CD14-positive monocyte (primary cell): ENCODE results near the gene KIAA1614. TPM values are rescaled to one million over a fixed set of nuclear protein-coding genes. Genes with fewer than 3 reads are reported as not detected.

Experiments
- DNase-seq, 3 donors: peaks; one replicate each; pipeline ENCODE4 v3.0.0-alpha.2; 2011 to 2022
- H2AFZ ChIP-seq: 2 replicates; pipeline ENCODE4 v1.6.0; 2012; ENCODE audit warnings: mild to moderate bottlenecking, low read depth, low read length, inconsistent platforms; ENCODE audit not compliant: insufficient read depth, poor library complexity, severe bottlenecking
- H3K27ac ChIP-seq, 2 donors: 1 replicate in 1 of 2; 2 replicates in 1 of 2; pipeline ENCODE4 v1.5.1; 2012 to 2013; ENCODE audit warnings: low read length in 2 of 2, control low read depth in 1 of 2, inconsistent platforms in 1 of 2, low read depth in 1 of 2, mild to moderate bottlenecking in 1 of 2
- H3K27me3 ChIP-seq, 2 donors: one replicate each; pipeline versions ENCODE4 v1.6.0 to v1.6.1; 2011 to 2013; ENCODE audit warnings: low read length in 2 of 2; ENCODE audit not compliant: control insufficient read depth in 2 of 2, insufficient read depth in 2 of 2
- H3K36me3 ChIP-seq, 2 donors: replicated peaks in 1 of 2; 1 replicate in 1 of 2; 2 replicates in 1 of 2; pipeline versions ENCODE4 v1.5.1 to v1.6.1; 2012 to 2013; ENCODE audit warnings: low read length in 2 of 2, control low read depth in 1 of 2, inconsistent platforms in 1 of 2, mild to moderate bottlenecking in 1 of 2; ENCODE audit not compliant: insufficient read depth in 2 of 2, control insufficient read depth in 1 of 2
- H3K4me1 ChIP-seq, 2 donors: 1 replicate in 1 of 2; 2 replicates in 1 of 2; pipeline versions ENCODE4 v1.5.1 to v1.6.1; 2012 to 2013; ENCODE audit warnings: low read length in 2 of 2, control low read depth in 1 of 2, inconsistent platforms in 1 of 2, mild to moderate bottlenecking in 1 of 2, moderate library complexity in 1 of 2; ENCODE audit not compliant: insufficient read depth in 2 of 2, control insufficient read depth in 1 of 2
- H3K4me2 ChIP-seq: replicated peaks from 2 replicates; pipeline ENCODE3; 2012; ENCODE audit warnings: low read length, moderate library complexity, mild to moderate bottlenecking; ENCODE audit not compliant: poor library complexity, severe bottlenecking; ENCODE audit errors: extremely low read depth
- H3K4me3 ChIP-seq, 3 experiments: fragments of 200-600 bp in 1 of 3; sonication (generic) in 1 of 3; replicated peaks in 1 of 3; 1 replicate in 2 of 3; 2 replicates in 1 of 3; pipeline ENCODE4 v1.5.1; 2011 to 2013; ENCODE audit warnings: low read length in 3 of 3, mild to moderate bottlenecking in 3 of 3, control low read depth in 2 of 3, low read depth in 2 of 3, inconsistent platforms in 1 of 3, moderate library complexity in 1 of 3
- H3K79me2 ChIP-seq: 2 replicates; pipeline ENCODE4 v1.6.0; 2012; ENCODE audit warnings: mild to moderate bottlenecking, control low read depth, inconsistent platforms, low read length, moderate library complexity; ENCODE audit not compliant: insufficient read depth
- H3K9ac ChIP-seq: 2 replicates; pipeline ENCODE4 v1.6.0; 2017; ENCODE audit warnings: low read length, mild to moderate bottlenecking; ENCODE audit not compliant: insufficient read depth, poor library complexity, severe bottlenecking
- H3K9me3 ChIP-seq, 2 donors: replicated peaks in 1 of 2; 1 replicate in 1 of 2; 2 replicates in 1 of 2; pipeline versions ENCODE4 v1.5.1 to v1.6.1; 2012 to 2013; ENCODE audit warnings: low read length in 2 of 2, control low read depth in 1 of 2; ENCODE audit not compliant: control insufficient read depth in 1 of 2, insufficient read depth in 1 of 2
- H4K20me1 ChIP-seq: 2 replicates; pipeline ENCODE4 v1.6.0; 2012; ENCODE audit warnings: mild to moderate bottlenecking, low read length, control low read depth, moderate library complexity; ENCODE audit not compliant: insufficient read depth
- H3K27ac Mint-ChIP-seq, 7 donors: one replicate each; pipeline ENCODE4 v1.8.0; 2020; ENCODE audit warnings: mild to moderate bottlenecking in 7 of 7, mixed read lengths in 7 of 7, moderate library complexity in 6 of 7, inconsistent platforms in 2 of 7
- H3K27me3 Mint-ChIP-seq, 3 donors: one replicate each; pipeline ENCODE4 v1.8.0; 2021 to 2022; ENCODE audit warnings: low read depth in 3 of 3, mild to moderate bottlenecking in 3 of 3, mixed read lengths in 3 of 3, moderate library complexity in 3 of 3, inconsistent platforms in 1 of 3
- H3K36me3 Mint-ChIP-seq, 2 donors: one replicate each; pipeline ENCODE4 v1.8.0; 2020; ENCODE audit warnings: mixed read lengths in 2 of 2, inconsistent platforms in 1 of 2, mild to moderate bottlenecking in 1 of 2
- H3K4me1 Mint-ChIP-seq: one replicate; pipeline ENCODE4 v1.8.0; 2020; ENCODE audit warnings: mild to moderate bottlenecking, mixed read lengths
- H3K4me3 Mint-ChIP-seq, 2 donors: one replicate each; pipeline ENCODE4 v1.8.0; 2020; ENCODE audit warnings: mild to moderate bottlenecking in 2 of 2, mixed read lengths in 2 of 2, moderate library complexity in 1 of 2
- H3K9me3 Mint-ChIP-seq, 7 donors: one replicate each; pipeline ENCODE4 v1.8.0; 2020 to 2022; ENCODE audit warnings: mixed read lengths in 7 of 7, mild to moderate bottlenecking in 6 of 7, moderate library complexity in 6 of 7, inconsistent platforms in 2 of 7
- WGBS: methylation state at CpG from one replicate; pipeline ENCODE4 v1.1.5; 2013; ENCODE audit warnings: missing lambda C conversion rate; ENCODE audit not compliant: insufficient coverage; 5-methylcytosine and 5-hydroxymethylcytosine counted together
- intact Hi-C, 2 donors: fragments of 100-400 bp; cut with micrococcal nuclease; formaldehyde crosslinking; loops; one replicate each; pipeline versions ENCODE4 v1.15.0 to v1.15.1; 2023
- polyA plus RNA-seq, 3 donors: library from polyadenylated mRNA; depleted of rRNA in 1 of 3; unstranded in 2 of 3; stranded (reverse) in 1 of 3; fragments of 300-500 nt in 2 of 3; fragments of >200 nt in 1 of 3; fragmentation: Illumina TruSeq in 2 of 3; gene quantifications; 1 replicate in 2 of 3; 2 replicates in 1 of 3; pipeline ENCODE4 v1.2.3, GENCODE V29; 2012 to 2021
- TF ChIP-seq, protein P1 (sequence below): fragments of 200-600 bp; IDR thresholded peaks from one replicate; pipeline ENCODE4 v1.8.0; 2022; ENCODE audit warnings: antibody characterized with exemption, mild to moderate bottlenecking

KIAA1614 gene
- polyA plus RNA-seq, 3 donors, result 0.08 TPM; not detected in 2

DNA sequence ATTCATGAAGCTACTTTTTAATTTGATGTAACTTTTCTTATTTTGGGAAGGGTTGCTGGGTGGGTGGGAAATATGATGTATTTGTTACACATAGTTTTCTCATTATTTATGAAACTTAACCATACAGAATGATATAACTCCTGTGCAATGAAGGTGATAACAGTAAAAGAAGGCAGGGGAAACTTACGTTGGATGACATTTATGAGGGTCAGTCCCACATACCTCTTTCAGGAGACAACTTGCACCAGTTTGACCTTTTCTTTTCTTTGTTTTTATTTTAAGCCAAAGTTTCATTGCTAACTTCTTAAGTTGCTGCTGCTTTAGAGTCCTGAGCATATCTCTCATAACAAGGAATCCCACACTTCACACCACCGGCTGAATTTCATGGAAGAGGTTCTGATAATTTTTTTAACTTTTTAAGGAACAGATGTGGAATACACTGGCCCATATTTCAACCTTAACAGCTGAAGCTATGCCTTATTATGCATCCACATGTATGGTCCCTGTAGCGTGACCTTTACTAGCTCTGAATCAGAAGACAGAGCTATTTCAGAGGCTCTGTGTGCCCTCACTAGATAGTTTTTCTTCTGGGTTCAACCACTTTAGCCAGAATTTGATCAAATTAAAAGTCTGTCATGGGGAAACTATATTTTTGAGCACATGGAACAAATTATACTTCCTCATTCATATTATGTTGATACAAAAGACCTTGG, 28.0 kb upstream of the KIAA1614 start:
- intact Hi-C loops, result loop anchor here (5.0 to 10.0 kb wide), 2 partner anchors 280 to 283 kb away; no protein-coding TSS in a partner anchor
- Histone ChIP-seq H3K79me2 (no peaks in the 10 kb centered on the region), H3K4me3 (no peak overlapping the region), H3K36me3 (peaks cover 10 to 29% of the 10 kb centered on the region in 2 donors), H2AFZ (no peak overlapping the region), H4K20me1 (no peaks in the 10 kb centered on the region), H3K4me2 (no peak overlapping the region), H3K27me3 (no peaks in the 10 kb centered on the region), H3K9me3 (no peaks in the 10 kb centered on the region), H3K27ac (no peak overlapping the region), H3K9ac (no peak overlapping the region), H3K4me1 (no peaks in the 10 kb centered on the region)
- TF ChIP-seq, protein P1, sequence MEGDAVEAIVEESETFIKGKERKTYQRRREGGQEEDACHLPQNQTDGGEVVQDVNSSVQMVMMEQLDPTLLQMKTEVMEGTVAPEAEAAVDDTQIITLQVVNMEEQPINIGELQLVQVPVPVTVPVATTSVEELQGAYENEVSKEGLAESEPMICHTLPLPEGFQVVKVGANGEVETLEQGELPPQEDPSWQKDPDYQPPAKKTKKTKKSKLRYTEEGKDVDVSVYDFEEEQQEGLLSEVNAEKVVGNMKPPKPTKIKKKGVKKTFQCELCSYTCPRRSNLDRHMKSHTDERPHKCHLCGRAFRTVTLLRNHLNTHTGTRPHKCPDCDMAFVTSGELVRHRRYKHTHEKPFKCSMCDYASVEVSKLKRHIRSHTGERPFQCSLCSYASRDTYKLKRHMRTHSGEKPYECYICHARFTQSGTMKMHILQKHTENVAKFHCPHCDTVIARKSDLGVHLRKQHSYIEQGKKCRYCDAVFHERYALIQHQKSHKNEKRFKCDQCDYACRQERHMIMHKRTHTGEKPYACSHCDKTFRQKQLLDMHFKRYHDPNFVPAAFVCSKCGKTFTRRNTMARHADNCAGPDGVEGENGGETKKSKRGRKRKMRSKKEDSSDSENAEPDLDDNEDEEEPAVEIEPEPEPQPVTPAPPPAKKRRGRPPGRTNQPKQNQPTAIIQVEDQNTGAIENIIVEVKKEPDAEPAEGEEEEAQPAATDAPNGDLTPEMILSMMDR, result no peak
- H3K4me1 Mint-ChIP-seq, result peaks cover 9% of the 10 kb centered on the region
- no peak for DNase-seq
- peaks cover 18 to 42% of the 10 kb centered on the region in 2 donors for H3K36me3 Mint-ChIP-seq
- no CpG with 5 or more reads among the region's 3 CpGs for WGBS
- H3K4me3 Mint-ChIP-seq, result no peak overlapping the region
- no peaks in the 10 kb centered on the region for H3K9me3 Mint-ChIP-seq
- H3K27me3 Mint-ChIP-seq, result no peaks in the 10 kb centered on the region
- H3K27ac Mint-ChIP-seq, result no peak overlapping the region

DNA sequence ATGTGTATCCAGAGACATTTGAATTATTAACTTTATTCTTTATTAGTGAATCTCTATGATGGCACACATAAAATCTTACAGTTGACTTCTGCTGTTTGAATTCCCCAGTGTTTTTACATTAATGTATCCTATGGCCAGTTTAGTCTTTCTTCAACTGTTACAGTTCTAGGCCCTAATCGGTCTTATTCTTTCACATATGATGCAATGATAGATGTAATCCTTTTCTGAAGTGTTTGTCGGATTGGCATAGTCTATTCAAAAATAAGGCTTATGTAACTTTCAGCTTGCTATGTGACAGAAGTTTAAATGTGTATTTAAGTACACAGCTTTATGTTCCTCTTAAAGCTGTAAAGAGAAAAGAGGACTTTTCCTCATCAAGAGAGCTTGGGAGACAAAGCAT, 26.4 kb upstream of the KIAA1614 start:
- H3K4me1 Mint-ChIP-seq, result peaks cover 9% of the 10 kb centered on the region
- no peak overlapping the region for H3K4me3 Mint-ChIP-seq
- Histone ChIP-seq H2AFZ (no peak overlapping the region), H3K9ac (no peak overlapping the region), H3K9me3 (no peaks in the 10 kb centered on the region), H3K27me3 (no peaks in the 10 kb centered on the region), H3K4me3 (no peak overlapping the region), H3K4me1 (no peaks in the 10 kb centered on the region), H3K27ac (no peak overlapping the region), H3K36me3 (peaks cover 2 to 22% of the 10 kb centered on the region in 2 donors), H4K20me1 (no peaks in the 10 kb centered on the region), H3K4me2 (no peak overlapping the region), H3K79me2 (no peaks in the 10 kb centered on the region)
- no peak for DNase-seq
- peaks cover 16 to 31% of the 10 kb centered on the region in 2 donors for H3K36me3 Mint-ChIP-seq
- no peaks in the 10 kb centered on the region for H3K27me3 Mint-ChIP-seq
- no CpG with 5 or more reads among the region's 2 CpGs for WGBS
- intact Hi-C loops, result loop anchor here in 1 of 2 donors (10.0 kb wide), 1 partner anchor 278 kb away; no protein-coding TSS in a partner anchor
- no peaks in the 10 kb centered on the region for H3K9me3 Mint-ChIP-seq
- no peak overlapping the region for H3K27ac Mint-ChIP-seq
- TF ChIP-seq, protein P1, result no peak
